Lung (tissue), 12 donors: ENCODE data around the gene CIAPIN1. TPM values are rescaled to one million over a fixed set of nuclear protein-coding genes. Genes with fewer than 3 reads are reported as not detected.

Source experiments
- ATAC-seq: fragments of 200-7000 bp; cut with Tn5 transposase; one replicate; pipeline ENCODE4 v1.9.1; 2020; ENCODE audit warnings: moderate number of reproducible peaks; ENCODE audit not compliant: insufficient read depth, low FRiP score
- DNase-seq, 3 donors: peaks; one replicate each; pipeline ENCODE4 v3.0.0-alpha.2; 2013 to 2017
- H3K27ac ChIP-seq, 2 donors: one replicate each; pipeline ENCODE4 v1.5.1; 2013; ENCODE audit warnings: mild to moderate bottlenecking in 2 of 2, moderate library complexity in 2 of 2, control low read depth in 1 of 2, inconsistent platforms in 1 of 2, low read depth in 1 of 2, low read length in 1 of 2
- H3K27me3 ChIP-seq, 3 donors: one replicate each; pipeline ENCODE4 v1.5.1; 2013; ENCODE audit warnings: low read length in 2 of 3; ENCODE audit not compliant: control insufficient read depth in 3 of 3, insufficient read depth in 3 of 3
- H3K36me3 ChIP-seq, 4 donors: one replicate each; pipeline ENCODE4 v1.5.1; 2013; ENCODE audit warnings: low read length in 4 of 4, mild to moderate bottlenecking in 1 of 4, moderate library complexity in 1 of 4; ENCODE audit not compliant: control insufficient read depth in 4 of 4, insufficient read depth in 4 of 4
- H3K4me1 ChIP-seq, 5 donors: one replicate each; pipeline ENCODE4 v1.5.1; 2013; ENCODE audit warnings: low read length in 5 of 5, mild to moderate bottlenecking in 2 of 5, moderate library complexity in 1 of 5; ENCODE audit not compliant: control insufficient read depth in 5 of 5, insufficient read depth in 5 of 5
- H3K4me3 ChIP-seq: one replicate; pipeline ENCODE4 v1.5.1; 2013; ENCODE audit warnings: mild to moderate bottlenecking, control low read depth, moderate library complexity
- H3K9ac ChIP-seq, 2 donors: one replicate each; pipeline ENCODE4 v1.5.1; 2013; ENCODE audit warnings: low read length in 2 of 2, control low read depth in 1 of 2; ENCODE audit not compliant: insufficient read depth in 1 of 2
- H3K9me3 ChIP-seq, 4 donors: one replicate each; pipeline ENCODE4 v1.5.1; 2013; ENCODE audit warnings: low read length in 3 of 4, mild to moderate bottlenecking in 1 of 4, moderate library complexity in 1 of 4; ENCODE audit not compliant: control insufficient read depth in 4 of 4, insufficient read depth in 3 of 4
- WGBS, 2 donors: extraction: QIAGEN DNeasy Blood & Tissue Kit; methylation state at CpG; one replicate each; pipeline ENCODE4 v1.1.7; 2013; 5-methylcytosine and 5-hydroxymethylcytosine counted together
- polyA plus RNA-seq, 2 donors: library from polyadenylated mRNA; stranded (reverse); fragments of 200-250 nt; gene quantifications; one replicate each; pipeline ENCODE4 v1.2.1, GENCODE V29; 2013
- total RNA-seq, 2 donors: library from RNA; depleted of rRNA in 1 of 2; stranded (reverse); fragments of >200 nt in 1 of 2; gene quantifications; one replicate each; pipeline ENCODE4 v1.2.1, GENCODE V29; 2014 to 2021
- TF ChIP-seq, protein P1 (sequence below): IDR thresholded peaks from 2 replicates; pipeline ENCODE4 v1.5.1; 2012; ENCODE audit warnings: mild to moderate bottlenecking; ENCODE audit errors: control extremely low read depth, extremely low read depth
- donor health status: control.
- donor health status: control.
- donor health status: Bipolar disorder and iron deficiency.
- donor health status: healthy.
- donor health status: DM: yes; HTN: yes; CAD: no.

CIAPIN1 gene
- total and polyA plus RNA-seq, 4 donors = 24.0 to 69.6 (median 37.7) TPM

- TF ChIP-seq, protein P1, sequence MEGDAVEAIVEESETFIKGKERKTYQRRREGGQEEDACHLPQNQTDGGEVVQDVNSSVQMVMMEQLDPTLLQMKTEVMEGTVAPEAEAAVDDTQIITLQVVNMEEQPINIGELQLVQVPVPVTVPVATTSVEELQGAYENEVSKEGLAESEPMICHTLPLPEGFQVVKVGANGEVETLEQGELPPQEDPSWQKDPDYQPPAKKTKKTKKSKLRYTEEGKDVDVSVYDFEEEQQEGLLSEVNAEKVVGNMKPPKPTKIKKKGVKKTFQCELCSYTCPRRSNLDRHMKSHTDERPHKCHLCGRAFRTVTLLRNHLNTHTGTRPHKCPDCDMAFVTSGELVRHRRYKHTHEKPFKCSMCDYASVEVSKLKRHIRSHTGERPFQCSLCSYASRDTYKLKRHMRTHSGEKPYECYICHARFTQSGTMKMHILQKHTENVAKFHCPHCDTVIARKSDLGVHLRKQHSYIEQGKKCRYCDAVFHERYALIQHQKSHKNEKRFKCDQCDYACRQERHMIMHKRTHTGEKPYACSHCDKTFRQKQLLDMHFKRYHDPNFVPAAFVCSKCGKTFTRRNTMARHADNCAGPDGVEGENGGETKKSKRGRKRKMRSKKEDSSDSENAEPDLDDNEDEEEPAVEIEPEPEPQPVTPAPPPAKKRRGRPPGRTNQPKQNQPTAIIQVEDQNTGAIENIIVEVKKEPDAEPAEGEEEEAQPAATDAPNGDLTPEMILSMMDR = no peak
- WGBS, 2 donors = 84 to 88% methylated on average over 8 of the region's 8 CpGs
- peaks cover 16 to 49% (median 38%) of the 10 kb centered on the region in 4 donors for H3K36me3 ChIP-seq
- H3K9me3 ChIP-seq = no peaks in the 10 kb centered on the region
- peaks cover 0 to 26% (median 6%) of the 10 kb centered on the region in 5 donors for H3K4me1 ChIP-seq
- no peak overlapping the region for H3K27ac ChIP-seq
- no peaks in the 10 kb centered on the region for H3K27me3 ChIP-seq
- DNase-seq (no peak), ATAC-seq (no peak)
- no peak overlapping the region for H3K9ac ChIP-seq
- no peak overlapping the region for H3K4me3 ChIP-seq
Measured at GRCh38 chr16:57473906-57474305, 26.7 kb upstream of the CIAPIN1 start.

- Histone ChIP-seq H3K4me3 (no peak overlapping the region), H3K9me3 (no peaks in the 10 kb centered on the region), H3K36me3 (peaks cover 16 to 50% (median 43%) of the 10 kb centered on the region in 4 donors), H3K27ac (no peak overlapping the region), H3K4me1 (peaks cover 0 to 20% (median 5%) of the 10 kb centered on the region in 5 donors), H3K27me3 (no peaks in the 10 kb centered on the region), H3K9ac (no peak overlapping the region)
- TF ChIP-seq, protein P1 = no peak
- ATAC-seq = no peak
- WGBS, 2 donors = 93 to 96% methylated on average over 14 of the region's 14 CpGs
- no peak for DNase-seq
Measured at GRCh38 chr16:57473176-57473840, 26.1 kb upstream of the CIAPIN1 start.

DNA sequence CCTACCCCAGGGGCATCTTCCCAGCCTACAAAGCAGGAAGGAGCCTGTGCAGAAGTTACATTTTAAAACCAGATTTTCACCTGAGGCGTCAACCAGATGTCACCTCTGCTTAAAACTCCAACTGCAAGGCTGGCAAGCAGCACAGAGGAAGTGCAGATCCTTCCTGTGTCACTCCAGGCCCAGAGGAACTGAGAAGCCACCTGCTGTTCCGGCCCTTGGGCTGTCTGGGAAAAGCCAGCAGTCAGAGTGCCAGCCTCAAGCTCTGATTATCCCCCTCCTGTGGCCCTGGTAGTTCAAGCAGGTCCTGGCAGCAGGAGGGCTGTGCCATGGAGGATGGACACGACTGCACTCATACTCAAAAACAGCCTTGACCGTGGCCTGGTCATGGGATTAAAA is 25.5 kb upstream of the CIAPIN1 start:
- H3K36me3 ChIP-seq = peaks cover 21 to 50% (median 46%) of the 10 kb centered on the region in 4 donors
- peaks cover 0 to 17% (median 5%) of the 10 kb centered on the region in 5 donors for H3K4me1 ChIP-seq
- H3K27me3 ChIP-seq = no peaks in the 10 kb centered on the region
- ATAC-seq (no peak), DNase-seq (no peak)
- H3K9me3 ChIP-seq = no peaks in the 10 kb centered on the region
- TF ChIP-seq, protein P1 = no peak
- H3K9ac ChIP-seq = no peak overlapping the region
- no peak overlapping the region for H3K27ac ChIP-seq
- no peak overlapping the region for H3K4me3 ChIP-seq
- WGBS, 2 donors = 38 to 52% methylated on average over 4 of the region's 4 CpGs
